Kidney (tissue), 14 donors: ENCODE data around the gene ARAF. TPM values are rescaled to one million over a fixed set of nuclear protein-coding genes. Genes with fewer than 3 reads are reported as not detected.
A peak's percentile ranks its signal among the peaks of the same experiment; 100 is the strongest.

Experiments used
- DNase-seq, 5 donors: peaks; one replicate each; pipeline ENCODE4 v3.0.0-alpha.2; 2013 to 2020
- FAIRE-seq: peaks from 2 replicates; lab custom pipeline; 2012; peaks lifted over from hg19 to GRCh38; lab: Jason Lieb, UNC
- H3K27ac ChIP-seq, 2 donors: one replicate each; pipeline ENCODE4 v1.7.0; 2013; ENCODE audit warnings: low read depth in 2 of 2, low read length in 2 of 2, inconsistent platforms in 1 of 2
- H3K27me3 ChIP-seq: one replicate; pipeline ENCODE4 v1.7.1; 2013; ENCODE audit warnings: low read length, inconsistent platforms; ENCODE audit not compliant: control insufficient read depth, insufficient read depth
- H3K36me3 ChIP-seq, 3 donors: one replicate each; pipeline versions ENCODE4 v1.7.0 to v1.7.1; 2013; ENCODE audit warnings: low read length in 3 of 3, control low read depth in 1 of 3, inconsistent platforms in 1 of 3; ENCODE audit not compliant: insufficient read depth in 3 of 3, control insufficient read depth in 2 of 3
- H3K4me1 ChIP-seq, 3 donors: one replicate each; pipeline versions ENCODE4 v1.7.0 to v1.7.1; 2013; ENCODE audit warnings: low read length in 3 of 3, inconsistent platforms in 1 of 3, low read depth in 1 of 3; ENCODE audit not compliant: control insufficient read depth in 2 of 3, insufficient read depth in 2 of 3
- H3K4me3 ChIP-seq, 3 donors: one replicate each; pipeline versions ENCODE4 v1.7.0 to v1.8.1; 2013; ENCODE audit warnings: low read length in 3 of 3, control low read depth in 1 of 3, inconsistent platforms in 1 of 3
- H3K9ac ChIP-seq, 3 donors: one replicate each; pipeline versions ENCODE4 v1.7.0 to v1.7.1; 2013; ENCODE audit warnings: low read length in 3 of 3, control low read depth in 1 of 3, inconsistent platforms in 1 of 3
- H3K9me3 ChIP-seq, 3 donors: one replicate each; pipeline versions ENCODE4 v1.7.0 to v1.7.1; 2013; ENCODE audit warnings: low read length in 3 of 3, control low read depth in 1 of 3, inconsistent platforms in 1 of 3; ENCODE audit not compliant: control insufficient read depth in 2 of 3, insufficient read depth in 1 of 3
- CTCF ChIP-seq: IDR thresholded peaks from 3 replicates; pipeline ENCODE4 v1.5.1; 2012; ENCODE audit warnings: mild to moderate bottlenecking, moderate library complexity, borderline replicate concordance; ENCODE audit not compliant: insufficient read depth; ENCODE audit errors: extremely low read depth
- intact Hi-C: fragments of 100-400 bp; cut with DNase I; formaldehyde crosslinking; loops from one replicate; pipeline ENCODE4 v1.11.1; 2022
- polyA plus RNA-seq: library from polyadenylated mRNA; stranded (reverse); fragments of 350-450 nt; fragmentation: Illumina TruSeq; extraction: RNeasy Lipid Tissue Mini Kit (QIAGEN cat#74804); gene quantifications from one replicate; pipeline ENCODE4 v1.2.3, GENCODE V29; 2014; ENCODE audit warnings: low read depth, low replicate concordance; ENCODE audit not compliant: insufficient read depth
- total RNA-seq: library from RNA; stranded (reverse); fragmentation: NEBNext Ultra II Directional; extraction: Animal tissue kit (Norgen Biotek cat#: 25700); gene quantifications from one replicate; pipeline ENCODE4 v1.2.1, GENCODE V29; 2021
- donor health status: control.
- donor health status: control.
- donor health status: control.
- donor health status: control.
- donor health status: control.
- donor health status: DM: yes; HTN: yes; CAD: no.
- donor health status: Normal renal cell carcinoma (clear cell type).

The ARAF gene
- total and polyA plus RNA-seq, 2 donors from 2014 or later, result 79.4 to 105 TPM

- H3K9me3 ChIP-seq, result no peaks in the 10 kb centered on the region
These were observed 30.0 kb downstream of the ARAF start for GRCh38 chrX:47590984-47591383.

GRCh38 chrX:47593522-47593921 lies 32.5 kb downstream of the ARAF start:
- intact Hi-C loops, result no loop called here
- DNase-seq (no peak), FAIRE-seq (no peak)
- no peak for TF ChIP-seq CTCF
- H3K36me3 ChIP-seq, result no peaks in the 10 kb centered on the region
- H3K9ac ChIP-seq, result no peak overlapping the region
- H3K27me3 ChIP-seq, result no peaks in the 10 kb centered on the region
- no peaks in the 10 kb centered on the region for H3K4me1 ChIP-seq
- H3K9me3 ChIP-seq, result no peaks in the 10 kb centered on the region
- H3K27ac ChIP-seq, result no peak overlapping the region
- H3K4me3 ChIP-seq, result no peak overlapping the region

More at GRCh38 chrX:47590984-47591383, 30.0 kb downstream of the ARAF start:
- DNase-seq, result no peak
- no peak overlapping the region for H3K4me3 ChIP-seq
- no peaks in the 10 kb centered on the region for H3K4me1 ChIP-seq
- intact Hi-C loops, result no loop called here
- no peak for FAIRE-seq
- no peaks in the 10 kb centered on the region for H3K36me3 ChIP-seq
- H3K27ac ChIP-seq, result no peak overlapping the region
- no peaks in the 10 kb centered on the region for H3K27me3 ChIP-seq
- no peak for TF ChIP-seq CTCF
- H3K9ac ChIP-seq, result no peak overlapping the region

GRCh38 chrX:47595716-47596251 lies 34.8 kb downstream of the ARAF start:
- Histone ChIP-seq H3K9ac (no peak overlapping the region), H3K36me3 (no peaks in the 10 kb centered on the region), H3K27ac (no peak overlapping the region), H3K27me3 (no peaks in the 10 kb centered on the region), H3K9me3 (no peaks in the 10 kb centered on the region), H3K4me1 (no peaks in the 10 kb centered on the region), H3K4me3 (no peak overlapping the region)
- TF ChIP-seq CTCF, result no peak
- intact Hi-C loops, result no loop called here
- DNase-seq, result no peak
- FAIRE-seq, result peak; percentile 50

- intact Hi-C loops, result no loop called here
- DNase-seq (no peak), FAIRE-seq (no peak)
- Histone ChIP-seq H3K27me3 (no peaks in the 10 kb centered on the region), H3K36me3 (no peaks in the 10 kb centered on the region), H3K9ac (no peak overlapping the region), H3K4me1 (no peaks in the 10 kb centered on the region), H3K9me3 (no peaks in the 10 kb centered on the region), H3K27ac (no peak overlapping the region), H3K4me3 (no peak overlapping the region)
- TF ChIP-seq CTCF, result no peak
These were observed 35.3 kb downstream of the ARAF start for GRCh38 chrX:47596256-47596655.
